Breast epithelium (tissue), 3 donors: ENCODE results near the gene AKIRIN2.

ENCODE experiments used
- CTCF ChIP-seq, 3 donors: fragments of 450-650 bp; IDR thresholded peaks; one replicate each; pipeline ENCODE4 v1.5.1; 2016 to 2017; ENCODE audit warnings: antibody characterized with exemption in 3 of 3, mild to moderate bottlenecking in 3 of 3, moderate library complexity in 3 of 3
- POLR2A ChIP-seq: fragments of 450-650 bp; IDR thresholded peaks from one replicate; pipeline ENCODE4 v1.6.1; 2016; ENCODE audit warnings: antibody characterized with exemption, mild to moderate bottlenecking, moderate library complexity
- POLR2AphosphoS5 ChIP-seq, 3 donors: sonication (generic); formaldehyde crosslinking; IDR thresholded peaks; one replicate each; pipeline ENCODE4 v1.6.1; 2017; ENCODE audit warnings: antibody characterized with exemption in 3 of 3

DNA sequence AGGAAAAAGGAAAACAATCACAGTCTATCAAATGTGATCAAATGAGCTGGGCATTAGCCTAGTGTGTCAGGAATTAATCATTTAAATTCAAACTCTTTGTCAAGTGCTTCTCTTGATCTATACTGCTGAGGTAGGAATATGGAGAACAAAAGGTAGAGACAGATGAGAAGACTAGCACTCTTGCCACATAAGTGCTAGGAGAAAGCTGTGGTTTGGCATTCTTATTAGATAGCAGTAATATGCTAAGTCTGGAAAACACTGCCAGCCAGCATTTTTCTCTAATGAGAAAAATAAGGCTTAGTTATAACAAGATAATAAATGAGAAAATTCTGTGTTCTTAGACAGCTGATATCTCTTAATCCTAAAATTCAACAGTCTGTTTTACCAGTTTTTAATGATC is 73.2 kb downstream of the AKIRIN2 start:
- TF ChIP-seq POLR2A (no peak), CTCF (IDR thresholded peaks at IDR 0.05) (no peak), POLR2AphosphoS5 (IDR thresholded peaks at IDR 0.05) (no peak)
